ENCODE results near the gene MPPED1. TPM values are rescaled to one million over a fixed set of nuclear protein-coding genes. Genes with fewer than 3 reads are reported as not detected.

MPPED1 gene
- polyA plus RNA-seq, 1 donor = 0.61 TPM

GRCh38 chr22:43555561-43556515 lies 144.0 kb downstream of the MPPED1 start:
- no peak overlapping the region for H3K4me3 ChIP-seq (ENCODE audit: low read length)
- no peaks in the 10 kb centered on the region for H3K27me3 ChIP-seq (ENCODE audit: control insufficient read depth, insufficient read depth, low read length)
- no peaks in the 10 kb centered on the region for H3K36me3 ChIP-seq (ENCODE audit: control insufficient read depth, insufficient read depth, low read length)
- no peak overlapping the region for H3K27ac ChIP-seq (ENCODE audit: low read length)
- DNase-seq = no peak
- no peaks in the 10 kb centered on the region for H3K9me3 ChIP-seq (ENCODE audit: control insufficient read depth, low read depth, low read length)
- WGBS (ENCODE audit: insufficient coverage, low lambda C conversion rate) = no CpG with 5 or more reads among the region's 11 CpGs
- no peaks in the 10 kb centered on the region for H3K4me1 ChIP-seq (ENCODE audit: control insufficient read depth, insufficient read depth, low read length)

Other genes with a start within 250 kb of the MPPED1 start
- 29.0 TPM for gene TTLL12, start 224.9 kb upstream of the MPPED1 start, polyA plus RNA-seq
- gene SCUBE1, start 68.6 kb upstream of the MPPED1 start, polyA plus RNA-seq = 4.4 TPM

Measured in large intestine (tissue), 3 donors.